Measurements from ENCODE around the gene IL4I1. TPM values are rescaled to one million over a fixed set of nuclear protein-coding genes. Genes with fewer than 3 reads are reported as not detected.

IL4I1 gene
- total RNA-seq, 1 experiment from 2014 or later: not detected

DNA sequence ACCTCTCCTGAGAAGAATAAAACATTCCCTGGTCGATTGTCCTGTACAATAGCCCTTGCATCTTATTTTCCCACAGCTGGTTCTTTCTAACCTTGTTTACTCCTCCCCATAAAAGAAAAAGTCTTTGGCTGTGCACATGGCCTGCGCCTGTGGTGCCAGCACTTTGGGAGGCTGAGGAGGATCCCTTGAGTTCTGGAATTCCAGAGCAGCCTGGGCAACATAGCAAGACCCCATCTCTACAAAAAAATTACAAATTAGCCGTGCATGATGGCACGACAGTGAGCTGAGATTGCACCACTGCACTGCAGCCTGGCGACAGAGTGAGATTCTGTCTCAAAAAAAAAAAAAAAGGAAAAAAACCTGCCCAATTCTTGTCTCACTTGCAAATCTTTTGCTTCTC lies 39.9 kb upstream of the IL4I1 start:
- Histone ChIP-seq H3K36me3 (ENCODE audit: insufficient read depth, low read length) (peaks cover 14% of the 10 kb centered on the region), H3K27ac (ENCODE audit: low read length) (no peak overlapping the region), H2AFZ (ENCODE audit: low read length) (no peak overlapping the region), H3K4me2 (ENCODE audit: low read depth, low read length, poor library complexity, severe bottlenecking) (no peak overlapping the region), H3K9me3 (ENCODE audit: low read length) (no peaks in the 10 kb centered on the region), H3K9ac (ENCODE audit: low read length) (no peak overlapping the region), H4K20me1 (ENCODE audit: insufficient read depth, low read depth, low read length) (peaks cover 25% of the 10 kb centered on the region), H3K9me2 (replicated peaks; ENCODE audit: insufficient read depth, low read length) (no peaks in the 10 kb centered on the region), H3K4me1 (ENCODE audit: low read length) (no peaks in the 10 kb centered on the region), H3K4me3 (ENCODE audit: low read length) (no peak overlapping the region), H3K79me2 (ENCODE audit: low read length) (no peaks in the 10 kb centered on the region), H3K27me3 (ENCODE audit: low read length) (no peaks in the 10 kb centered on the region)
- DNase-seq: peak; percentile 54

DNA sequence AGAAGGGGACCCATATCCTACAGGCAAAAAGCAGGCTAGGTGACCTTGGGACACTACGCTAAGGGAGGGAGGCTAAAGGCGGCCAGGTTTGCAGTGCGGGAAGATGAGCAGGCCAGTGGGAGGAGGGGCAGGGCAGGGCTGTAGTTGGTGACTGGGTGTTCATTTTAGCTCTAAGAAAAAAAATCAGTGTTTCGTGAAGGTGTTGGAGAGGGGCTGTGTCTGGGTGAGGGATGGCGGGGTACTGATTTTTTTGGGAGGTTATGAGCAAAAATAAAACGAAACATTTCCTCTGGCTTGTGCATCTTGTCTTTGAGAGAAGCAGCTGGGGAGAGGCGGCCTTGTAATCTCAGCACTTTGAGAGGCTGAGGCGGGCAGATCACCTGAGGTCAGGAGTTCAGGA lies 37.0 kb upstream of the IL4I1 start:
- Histone ChIP-seq H3K4me3 (ENCODE audit: low read length) (no peak overlapping the region), H3K79me2 (ENCODE audit: low read length) (peaks cover 25% of the 10 kb centered on the region), H3K4me1 (ENCODE audit: low read length) (peaks cover 18% of the 10 kb centered on the region), H3K9me3 (ENCODE audit: low read length) (no peaks in the 10 kb centered on the region), H3K27me3 (ENCODE audit: low read length) (no peaks in the 10 kb centered on the region), H3K4me2 (ENCODE audit: low read depth, low read length, poor library complexity, severe bottlenecking) (no peak overlapping the region), H2AFZ (ENCODE audit: low read length) (no peak overlapping the region), H3K36me3 (ENCODE audit: insufficient read depth, low read length) (peaks cover 37% of the 10 kb centered on the region), H4K20me1 (ENCODE audit: insufficient read depth, low read depth, low read length) (peaks cover 40% of the 10 kb centered on the region), H3K9me2 (replicated peaks; ENCODE audit: insufficient read depth, low read length) (no peaks in the 10 kb centered on the region), H3K27ac (ENCODE audit: low read length) (no peak overlapping the region), H3K9ac (ENCODE audit: low read length) (no peak overlapping the region)
- DNase-seq: no peak

DNA sequence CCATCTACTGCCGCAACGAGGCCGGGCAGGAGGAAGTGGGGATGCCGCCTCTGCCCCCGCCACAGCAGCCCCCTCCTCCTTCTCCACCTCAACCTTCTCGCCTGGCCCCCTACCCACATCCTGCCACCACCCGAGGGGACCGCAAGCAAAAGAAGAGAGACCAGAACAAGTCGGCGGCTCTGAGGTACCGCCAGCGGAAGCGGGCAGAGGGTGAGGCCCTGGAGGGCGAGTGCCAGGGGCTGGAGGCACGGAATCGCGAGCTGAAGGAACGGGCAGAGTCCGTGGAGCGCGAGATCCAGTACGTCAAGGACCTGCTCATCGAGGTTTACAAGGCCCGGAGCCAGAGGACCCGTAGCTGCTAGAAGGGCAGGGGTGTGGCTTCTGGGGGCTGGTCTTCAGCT lies 36.0 kb upstream of the IL4I1 start:
- Histone ChIP-seq H3K4me1 (ENCODE audit: low read length) (peaks cover 27% of the 10 kb centered on the region), H3K4me2 (ENCODE audit: low read depth, low read length, poor library complexity, severe bottlenecking) (no peak overlapping the region), H4K20me1 (ENCODE audit: insufficient read depth, low read depth, low read length) (peaks cover 37% of the 10 kb centered on the region), H3K9me3 (ENCODE audit: low read length) (no peaks in the 10 kb centered on the region), H2AFZ (ENCODE audit: low read length) (no peak overlapping the region), H3K27me3 (ENCODE audit: low read length) (no peaks in the 10 kb centered on the region), H3K79me2 (ENCODE audit: low read length) (peaks cover 35% of the 10 kb centered on the region), H3K4me3 (ENCODE audit: low read length) (no peak overlapping the region), H3K9ac (ENCODE audit: low read length) (no peak overlapping the region), H3K9me2 (replicated peaks; ENCODE audit: insufficient read depth, low read length) (no peaks in the 10 kb centered on the region), H3K36me3 (ENCODE audit: insufficient read depth, low read length) (peaks cover 39% of the 10 kb centered on the region), H3K27ac (ENCODE audit: low read length) (no peak overlapping the region)
- no peak for DNase-seq

DNA sequence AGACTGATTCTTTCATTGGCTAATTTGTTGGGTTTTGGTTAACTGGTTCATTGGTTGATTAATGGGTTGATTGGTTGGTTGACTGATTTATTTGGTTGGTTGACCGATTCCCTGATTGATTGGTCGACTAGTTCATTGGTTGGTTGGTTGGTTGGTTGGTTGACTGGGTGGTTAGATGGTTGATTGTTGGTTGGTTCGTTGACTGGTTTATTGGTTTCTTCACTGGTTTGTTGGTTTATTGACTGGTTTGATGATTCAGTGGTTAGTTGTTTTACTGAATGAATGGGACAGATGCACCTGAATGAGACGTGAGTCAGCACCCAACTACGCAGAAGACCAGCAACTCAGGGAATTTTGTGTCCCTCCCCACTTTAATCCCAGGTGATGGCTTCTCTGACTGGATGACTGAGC lies 35.4 kb upstream of the IL4I1 start:
- Histone ChIP-seq H3K4me3 (ENCODE audit: low read length) (no peak overlapping the region), H3K9me3 (ENCODE audit: low read length) (no peaks in the 10 kb centered on the region), H3K9me2 (replicated peaks; ENCODE audit: insufficient read depth, low read length) (no peaks in the 10 kb centered on the region), H4K20me1 (ENCODE audit: insufficient read depth, low read depth, low read length) (peaks cover 37% of the 10 kb centered on the region), H2AFZ (ENCODE audit: low read length) (no peak overlapping the region), H3K4me1 (ENCODE audit: low read length) (peaks cover 34% of the 10 kb centered on the region), H3K36me3 (ENCODE audit: insufficient read depth, low read length) (peaks cover 46% of the 10 kb centered on the region), H3K79me2 (ENCODE audit: low read length) (peaks cover 41% of the 10 kb centered on the region), H3K27ac (ENCODE audit: low read length) (no peak overlapping the region), H3K9ac (ENCODE audit: low read length) (no peak overlapping the region), H3K4me2 (ENCODE audit: low read depth, low read length, poor library complexity, severe bottlenecking) (no peak overlapping the region), H3K27me3 (ENCODE audit: low read length) (no peaks in the 10 kb centered on the region)
- DNase-seq: no peak

DNA sequence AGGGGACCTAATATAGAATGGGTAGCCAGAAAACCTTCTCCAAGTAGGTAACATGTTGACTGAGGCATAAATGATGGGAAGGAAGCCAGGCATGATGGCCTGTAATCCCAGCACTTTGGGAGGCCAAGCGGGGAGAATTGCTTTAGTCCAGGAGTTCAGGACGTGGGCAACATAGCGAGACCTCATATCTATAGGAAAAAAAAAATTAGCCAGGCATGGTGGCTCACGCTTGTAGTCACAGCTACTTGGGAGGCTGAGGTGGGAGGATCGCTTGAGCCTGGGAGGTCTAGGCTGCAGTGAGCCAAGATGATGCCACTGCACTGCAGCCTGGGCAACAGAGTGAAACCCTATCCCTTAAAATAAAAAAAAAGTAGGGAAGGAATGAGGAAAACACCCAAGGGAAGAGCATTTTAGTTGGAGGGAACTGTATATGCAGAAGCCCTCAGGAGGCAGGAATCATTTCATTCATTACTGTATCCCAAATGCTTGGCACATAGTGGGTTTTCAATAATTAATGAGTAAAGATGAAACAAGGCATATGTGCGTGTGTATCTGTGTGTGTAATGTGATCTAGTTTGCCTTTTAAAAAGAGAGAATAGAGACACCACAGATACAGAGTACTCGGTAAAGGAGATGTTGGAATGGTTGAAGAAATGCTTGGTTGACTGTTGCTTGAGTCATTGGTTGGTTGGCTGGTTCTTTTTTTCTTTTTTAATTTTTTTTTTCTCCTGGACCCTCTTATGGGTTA lies 34.8 kb upstream of the IL4I1 start:
- Histone ChIP-seq H2AFZ (ENCODE audit: low read length) (no peak overlapping the region), H3K27ac (ENCODE audit: low read length) (peak overlapping the region; percentile 94), H3K4me1 (ENCODE audit: low read length) (peaks cover 39% of the 10 kb centered on the region), H3K9me3 (ENCODE audit: low read length) (no peaks in the 10 kb centered on the region), H3K36me3 (ENCODE audit: insufficient read depth, low read length) (peaks cover 52% of the 10 kb centered on the region), H4K20me1 (ENCODE audit: insufficient read depth, low read depth, low read length) (peaks cover 37% of the 10 kb centered on the region), H3K27me3 (ENCODE audit: low read length) (no peaks in the 10 kb centered on the region), H3K9ac (ENCODE audit: low read length) (no peak overlapping the region), H3K79me2 (ENCODE audit: low read length) (peaks cover 47% of the 10 kb centered on the region), H3K4me2 (ENCODE audit: low read depth, low read length, poor library complexity, severe bottlenecking) (peak overlapping the region; percentile 80), H3K4me3 (ENCODE audit: low read length) (peak overlapping the region; percentile 75; the same call in 1 of the 2 replicates), H3K9me2 (replicated peaks; ENCODE audit: insufficient read depth, low read length) (no peaks in the 10 kb centered on the region)
- DNase-seq: no peak

DNA sequence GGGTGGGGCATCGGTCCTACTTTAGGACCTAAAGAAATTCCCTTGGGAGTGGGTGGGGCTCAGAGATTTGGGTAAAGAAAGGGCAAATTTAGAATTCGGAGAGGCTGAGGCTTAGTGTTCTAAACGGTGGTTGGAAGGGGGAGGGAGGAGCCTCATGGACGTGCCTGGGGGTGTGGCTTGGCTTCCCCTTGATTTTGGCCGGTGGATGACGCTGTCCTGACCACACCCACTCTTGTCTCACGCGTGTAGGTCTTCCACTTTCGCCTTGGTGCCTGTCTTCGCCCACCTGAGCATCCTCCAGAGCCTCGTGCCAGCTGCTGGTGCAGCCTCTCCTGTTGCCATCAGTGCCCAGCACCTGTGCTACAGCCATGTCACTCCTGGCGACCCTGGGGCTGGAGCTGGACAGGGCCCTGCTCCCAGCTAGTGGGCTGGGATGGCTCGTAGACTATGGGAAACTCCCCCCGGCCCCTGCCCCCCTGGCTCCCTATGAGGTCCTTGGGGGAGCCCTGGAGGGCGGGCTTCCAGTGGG lies 33.9 kb upstream of the IL4I1 start:
- H3K4me2 ChIP-seq (ENCODE audit: low read depth, low read length, poor library complexity, severe bottlenecking): peak overlapping the region; percentile 80
- no peak overlapping the region for H2AFZ ChIP-seq (ENCODE audit: low read length)
- H3K9me3 ChIP-seq (ENCODE audit: low read length): no peaks in the 10 kb centered on the region
- H3K4me1 ChIP-seq (ENCODE audit: low read length): peaks cover 42% of the 10 kb centered on the region
- peaks cover 54% of the 10 kb centered on the region for H3K79me2 ChIP-seq (ENCODE audit: low read length)
- H4K20me1 ChIP-seq (ENCODE audit: insufficient read depth, low read depth, low read length): peaks cover 37% of the 10 kb centered on the region
- H3K27me3 ChIP-seq (ENCODE audit: low read length): no peaks in the 10 kb centered on the region
- H3K36me3 ChIP-seq (ENCODE audit: insufficient read depth, low read length): peaks cover 55% of the 10 kb centered on the region
- H3K27ac ChIP-seq (ENCODE audit: low read length): peak overlapping the region; percentile 94
- peak overlapping the region; percentile 99 for H3K9ac ChIP-seq (ENCODE audit: low read length)
- DNase-seq: peak; percentile 92
- H3K9me2 ChIP-seq (replicated peaks; ENCODE audit: insufficient read depth, low read length): no peaks in the 10 kb centered on the region
- peak overlapping the region; percentile 75 for H3K4me3 ChIP-seq (ENCODE audit: low read length)

DNA sequence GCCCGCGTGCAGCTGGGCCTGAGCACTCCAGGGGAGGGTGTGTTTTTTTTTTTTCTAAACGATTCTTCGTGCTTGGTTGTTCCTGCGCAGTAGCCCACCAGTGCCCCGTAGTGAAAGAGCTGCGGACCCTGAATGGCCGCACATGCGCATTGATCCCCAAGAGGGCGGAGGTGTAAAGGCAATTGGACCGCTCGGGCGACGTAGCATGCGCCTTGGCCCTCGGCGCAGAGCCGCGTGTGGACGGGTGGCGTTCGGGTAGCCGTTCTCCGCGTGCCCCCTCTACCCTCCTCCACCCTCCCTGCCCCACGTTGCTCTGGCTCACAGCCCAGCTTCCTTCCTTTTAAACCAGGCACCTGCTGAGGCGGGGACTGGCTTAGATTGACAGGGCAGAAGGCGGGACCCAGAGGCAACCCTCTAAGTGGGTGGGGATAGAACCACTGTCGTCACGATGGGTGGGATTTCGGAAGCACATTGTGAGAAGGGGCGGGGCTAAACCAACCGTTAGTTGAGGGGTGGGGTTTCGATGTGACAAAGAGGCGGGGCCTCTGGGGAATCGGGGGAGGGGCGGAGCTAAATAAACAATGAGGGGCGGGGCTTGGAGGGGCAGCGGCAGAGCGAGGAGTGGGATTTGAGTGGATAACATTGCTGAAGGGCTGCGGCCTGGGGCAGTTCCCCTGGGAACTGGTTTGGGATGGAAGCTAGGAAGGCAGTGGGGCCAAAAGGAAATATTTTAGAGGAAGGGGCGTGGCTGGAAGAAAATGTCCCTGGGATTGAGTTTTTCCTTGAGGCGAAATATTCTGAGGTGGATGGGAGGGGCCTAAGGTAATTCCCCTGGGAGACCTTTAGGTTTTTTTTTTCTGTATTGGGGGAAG lies 33.2 kb upstream of the IL4I1 start:
- peaks cover 49% of the 10 kb centered on the region for H3K4me1 ChIP-seq (ENCODE audit: low read length)
- peak overlapping the region; percentile 80 for H3K4me2 ChIP-seq (ENCODE audit: low read depth, low read length, poor library complexity, severe bottlenecking)
- no peaks in the 10 kb centered on the region for H3K27me3 ChIP-seq (ENCODE audit: low read length)
- peaks cover 37% of the 10 kb centered on the region for H4K20me1 ChIP-seq (ENCODE audit: insufficient read depth, low read depth, low read length)
- H3K9me2 ChIP-seq (replicated peaks; ENCODE audit: insufficient read depth, low read length): no peaks in the 10 kb centered on the region
- peak overlapping the region; percentile 94 for H3K27ac ChIP-seq (ENCODE audit: low read length)
- H2AFZ ChIP-seq (ENCODE audit: low read length): peak overlapping the region; percentile 70; the same call in 1 of the 2 replicates
- peaks cover 58% of the 10 kb centered on the region for H3K36me3 ChIP-seq (ENCODE audit: insufficient read depth, low read length)
- H3K9me3 ChIP-seq (ENCODE audit: low read length): no peaks in the 10 kb centered on the region
- H3K9ac ChIP-seq (ENCODE audit: low read length): peak overlapping the region; percentile 99
- DNase-seq: peak; percentile 99
- peak overlapping the region; percentile 75 for H3K4me3 ChIP-seq (ENCODE audit: low read length)
- H3K79me2 ChIP-seq (ENCODE audit: low read length): peaks cover 61% of the 10 kb centered on the region

DNA sequence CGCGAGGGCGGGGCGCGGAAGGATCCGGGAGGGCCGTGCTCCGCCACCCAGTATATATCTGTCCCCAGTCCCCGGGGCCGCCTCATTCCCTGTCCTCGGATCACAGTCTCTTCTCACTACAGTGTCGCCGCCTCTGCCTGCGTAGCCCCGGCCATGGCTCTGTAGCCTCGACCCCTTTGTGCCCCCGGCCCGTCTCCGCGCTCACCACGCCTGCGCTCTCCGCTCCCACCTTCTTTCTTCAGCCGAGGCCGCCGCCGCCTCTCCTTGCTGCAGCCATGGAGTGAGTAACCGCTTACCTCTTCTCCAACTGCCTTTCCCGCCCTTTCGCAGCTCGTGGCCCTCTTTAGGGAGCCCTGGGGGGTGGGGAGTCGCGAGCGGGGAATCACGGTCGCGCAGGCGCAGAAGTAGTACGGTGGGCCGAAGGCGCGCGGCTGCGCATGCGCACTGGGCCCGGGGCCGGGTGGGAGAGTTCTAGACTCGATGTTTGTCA lies 32.5 kb upstream of the IL4I1 start, which contains the start of the genes ATF5 and NUP62:
Gene ATF5 (plus strand): TSS at position 85 of the 490 bp plus-strand sequence. CDS start 1,646 bp downstream, outside the sequence.
Gene NUP62 (minus strand): TSS at position 384 of the 490 bp plus-strand sequence. CDS start 19,697 bp downstream, outside the sequence.
- peaks cover 68% of the 10 kb centered on the region for H3K79me2 ChIP-seq (ENCODE audit: low read length)

More for the DNA sequence above, 32.5 kb upstream of the IL4I1 start, which contains the start of the genes ATF5 and NUP62:
- Histone ChIP-seq H3K4me3 (ENCODE audit: low read length) (peak within 1 kb of the TSS; percentile 75), H2AFZ (ENCODE audit: low read length) (peak within 1 kb of the TSS; percentile 70; the same call in 1 of the 2 replicates), H3K4me2 (ENCODE audit: low read depth, low read length, poor library complexity, severe bottlenecking) (peak within 1 kb of the TSS; percentile 80), H3K36me3 (ENCODE audit: insufficient read depth, low read length) (peaks cover 58% of the 10 kb centered on the region), H3K4me1 (ENCODE audit: low read length) (peaks cover 56% of the 10 kb centered on the region), H3K9ac (ENCODE audit: low read length) (peak within 1 kb of the TSS; percentile 99), H4K20me1 (ENCODE audit: insufficient read depth, low read depth, low read length) (peaks cover 37% of the 10 kb centered on the region), H3K27me3 (ENCODE audit: low read length) (no peaks in the 10 kb centered on the region), H3K9me3 (ENCODE audit: low read length) (no peaks in the 10 kb centered on the region), H3K9me2 (replicated peaks; ENCODE audit: insufficient read depth, low read length) (no peaks in the 10 kb centered on the region), H3K27ac (ENCODE audit: low read length) (peak within 1 kb of the TSS; percentile 94)
- DNase-seq: peak; percentile 97

Measured in Karpas-422 (cell line).